K562 (cell line): ENCODE measurements around the gene CBX8. TPM values are rescaled to one million over a fixed set of nuclear protein-coding genes. Genes with fewer than 3 reads are reported as not detected.
A peak's percentile ranks its signal among the peaks of the same experiment; 100 is the strongest.

Experiments
- ARID3A ChIP-seq: IDR thresholded peaks from 2 replicates; pipeline ENCODE4 v1.6.1; 2012; ENCODE audit warnings: low read depth, low read length, improper control_type of control experiment, borderline replicate concordance
- ATF2 ChIP-seq: sonication (generic); formaldehyde crosslinking; IDR thresholded peaks from 2 replicates; pipeline ENCODE4 v1.8.1; 2022; ENCODE audit warnings: missing genetic modification reagents
- GATAD2B ChIP-seq: fragments of 450-650 bp; IDR thresholded peaks from 2 replicates; pipeline ENCODE4 v1.6.1; 2017; ENCODE audit warnings: mild to moderate bottlenecking, borderline replicate concordance
- GTF2B ChIP-seq: IDR thresholded peaks from 2 replicates; pipeline ENCODE4 v1.6.1; 2011; ENCODE audit not compliant: insufficient read length; ENCODE audit errors: extremely low read depth
- HDAC2 ChIP-seq: fragments of 450-650 bp; IDR thresholded peaks from 2 replicates; pipeline ENCODE4 v1.6.1; 2016; ENCODE audit warnings: mild to moderate bottlenecking
- HLTF ChIP-seq: fragments of 450-650 bp; IDR thresholded peaks from 2 replicates; pipeline ENCODE4 v1.6.1; 2016
- HNRNPLL ChIP-seq: fragments of 200-400 bp; formaldehyde crosslinking; IDR thresholded peaks from 2 replicates; pipeline ENCODE4 v1.6.1; 2017; ENCODE audit warnings: low read length, low read depth, mild to moderate bottlenecking; ENCODE audit not compliant: poor library complexity, severe bottlenecking
- MAFK ChIP-seq: IDR thresholded peaks from 2 replicates; pipeline ENCODE4 v1.6.1; 2011; ENCODE audit warnings: low read length, improper control_type of control experiment
- MEIS2 ChIP-seq: fragments of 450-650 bp; IDR thresholded peaks from 2 replicates; pipeline ENCODE4 v1.6.1; 2014; ENCODE audit warnings: mild to moderate bottlenecking; ENCODE audit not compliant: partially characterized antibody
- NFATC3 ChIP-seq: fragments of 450-650 bp; IDR thresholded peaks from 2 replicates; pipeline ENCODE4 v1.6.1; 2017; ENCODE audit warnings: mild to moderate bottlenecking
- PHF8 ChIP-seq: fragments of 200-600 bp; sonication (generic); IDR thresholded peaks from 2 replicates; pipeline ENCODE4 v1.6.1; 2012; ENCODE audit warnings: mixed run types, mild to moderate bottlenecking, inconsistent platforms, low read length, moderate library complexity, borderline replicate concordance
- POLR2AphosphoS5 ChIP-seq: IDR thresholded peaks from 2 replicates; pipeline ENCODE4 v1.6.1; 2011; ENCODE audit warnings: mild to moderate bottlenecking, low read depth, low read length, moderate library complexity; ENCODE audit not compliant: control insufficient read depth, insufficient read depth
- POLR3A ChIP-seq: IDR thresholded peaks from 2 replicates; pipeline ENCODE4 v1.6.1; 2011; ENCODE audit warnings: borderline replicate concordance, mild to moderate bottlenecking, moderate library complexity; ENCODE audit not compliant: insufficient read length, insufficient read depth; ENCODE audit errors: extremely low read depth
- SFPQ ChIP-seq: fragments of 200-400 bp; formaldehyde crosslinking; IDR thresholded peaks from 2 replicates; pipeline ENCODE4 v1.6.1; 2017; ENCODE audit warnings: mild to moderate bottlenecking, low read depth, low read length, moderate library complexity
- SMC3 ChIP-seq: conservative IDR thresholded peaks from 2 replicates; pipeline ENCODE4 v1.6.1; 2011; ENCODE audit warnings: low read depth, low read length, improper control_type of control experiment; ENCODE audit not compliant: insufficient read depth
- TBL1XR1 ChIP-seq, 2 experiments: IDR thresholded peaks; 2 replicates each; pipeline ENCODE4 v1.6.1; 2012; ENCODE audit warnings: improper control_type of control experiment in 2 of 2, low read length in 2 of 2, mild to moderate bottlenecking in 1 of 2
- ZFP1 ChIP-seq: fragments of 450-650 bp; formaldehyde crosslinking; IDR thresholded peaks from 2 replicates; pipeline ENCODE4 v1.4.0; 2020; ENCODE audit warnings: mild to moderate bottlenecking, mixed read lengths
- ZNF175 ChIP-seq: fragments of 200-800 bp; sonication (Bioruptor generic); IDR thresholded peaks from 2 replicates; pipeline ENCODE4 v1.6.1; 2016; ENCODE audit warnings: low read depth, mild to moderate bottlenecking, missing genetic modification characterization, missing compliant biosample characterization
- ZNF277 ChIP-seq: fragments of 250-450 bp; sonication (Bioruptor Pico); IDR thresholded peaks from 2 replicates; pipeline ENCODE4 v1.8.0; 2022; ENCODE audit warnings: inconsistent platforms, mild to moderate bottlenecking, moderate library complexity, borderline replicate concordance
- ZNF384 ChIP-seq: IDR thresholded peaks from 2 replicates; pipeline ENCODE4 v1.6.1; 2012; ENCODE audit warnings: low read depth, low read length, improper control_type of control experiment
- polyA plus RNA-seq, 8 experiments: library from polyadenylated mRNA; depleted of rRNA in 4 of 8; stranded (reverse) in 5 of 8; unstranded in 3 of 8; fragments of >200 nt; fragmentation: Nextera tagmentation in 2 of 8; fragmentation: Illumina TruSeq in 1 of 8; extraction: Ambion mirVana in 2 of 8; extraction: Trizol in 1 of 8; gene quantifications; 2 replicates each; pipeline versions ENCODE4 v1.2.1 to v1.2.3, GENCODE V29; 2011 to 2014; ENCODE audit warnings: inconsistent platforms in 1 of 8, missing spikeins in 1 of 8
- total RNA-seq, 7 experiments: library from RNA; depleted of rRNA in 6 of 7; stranded (reverse); fragments of >200 nt in 6 of 7; fragmentation: Illumina TruSeq in 2 of 7; extraction: Trizol in 2 of 7; gene quantifications; 2 replicates each; pipeline versions ENCODE4 v1.2.1 to v1.2.3, GENCODE V29; 2011 to 2021; ENCODE audit warnings: low replicate concordance in 1 of 7

The CBX8 gene
- total and polyA plus RNA-seq, 9 of the 15 experiments (the other 6 are each of a cell fraction or from before 2014, with no cell fraction given) = 0.08 to 11.9 (median 2.6) TPM

- TF ChIP-seq SFPQ (no peak), ARID3A (no peak), POLR3A (no peak), ZNF277 (CRISPR knock-in tag) (no peak), HLTF (no peak), TBL1XR1 (IDR thresholded peaks at IDR 0.05; ENCODE audit: low read length in 2 of 2) (0 out of 4 replicates have a peak, but pooled peaks of 1 of the 2 experiments have one; percentile 11), ZNF175 (CRISPR knock-in tag) (0 out of 2 replicates have a peak, but pooled peaks have one; percentile 51), ATF2 (no peak), GATAD2B (peak; percentile 8; the same call in 1 of the 2 replicates), ZNF384 (no peak), NFATC3 (no peak), HNRNPLL (no peak), HDAC2 (no peak), GTF2B (no peak), POLR2AphosphoS5 (0 out of 2 replicates have a peak, but pooled peaks have one; percentile 49), SMC3 (no peak), MAFK (no peak), PHF8 (peak; percentile 54; the same call in 1 of the 2 replicates), ZFP1 (CRISPR knock-in tag) (no peak), MEIS2 (no peak)
Measured at GRCh38 chr17:79777120-79777893, 19.6 kb downstream of the CBX8 start (continued).
